Astrocyte of the cerebellum (primary cell): ENCODE measurements around the gene WDR18.
A peak's percentile ranks its signal among the peaks of the same experiment; 100 is the strongest.

Experiments used
- DNase-seq: peaks from one replicate; pipeline ENCODE4 v3.0.0-alpha.2; 2011; ENCODE audit warnings: low read depth
- H3K4me3 ChIP-seq: 2 replicates; pipeline ENCODE4 v1.5.1; 2011; ENCODE audit warnings: mild to moderate bottlenecking, low read depth, low read length, moderate library complexity
- CTCF ChIP-seq: IDR thresholded peaks from 2 replicates; pipeline ENCODE4 v1.5.1; 2012; ENCODE audit warnings: low read length, low read depth, moderate library complexity, mild to moderate bottlenecking; ENCODE audit errors: missing control alignments
- in situ Hi-C: cut with HindIII; loops from 2 replicates; pipeline ENCODE4 v1.10.0; 2017; ENCODE audit warnings: low sequenced_read_pairs

WDR18 gene

GRCh38 chr19:976476-976875 is 7.7 kb upstream of the WDR18 start:
- no peak for TF ChIP-seq CTCF
- in situ Hi-C loops, result no loop called here
- DNase-seq, result no peak
- H3K4me3 ChIP-seq, result no peak overlapping the region

GRCh38 chr19:977058-977464 is 7.1 kb upstream of the WDR18 start:
- TF ChIP-seq CTCF, result no peak
- no peak for DNase-seq
- no peak overlapping the region for H3K4me3 ChIP-seq
- in situ Hi-C loops, result no loop called here

GRCh38 chr19:979318-979741 is 4.8 kb upstream of the WDR18 start:
- DNase-seq, result no peak
- TF ChIP-seq CTCF, result no peak
- in situ Hi-C loops, result no loop called here
- no peak overlapping the region for H3K4me3 ChIP-seq

GRCh38 chr19:980133-980998 is 3.8 kb upstream of the WDR18 start:
- in situ Hi-C loops, result no loop called here
- DNase-seq, result no peak
- no peak overlapping the region for H3K4me3 ChIP-seq
- no peak for TF ChIP-seq CTCF

- DNase-seq, result no peak
- in situ Hi-C loops, result no loop called here
- TF ChIP-seq CTCF, result peak; percentile 56
- H3K4me3 ChIP-seq, result peak overlapping the region; percentile 28
These were observed 1.5 kb upstream of the WDR18 start for GRCh38 chr19:982567-983170.

GRCh38 chr19:986083-986482 is 1.9 kb downstream of the WDR18 start:
- no peak for DNase-seq
- H3K4me3 ChIP-seq, result no peak overlapping the region
- in situ Hi-C loops, result no loop called here
- no peak for TF ChIP-seq CTCF
